ENCODE results near the gene CASTOR1. TPM values are rescaled to one million over a fixed set of nuclear protein-coding genes. Genes with fewer than 3 reads are reported as not detected.

The CASTOR1 gene
- total RNA-seq, 1 experiment from 2014 or later = 2.0 TPM

GRCh38 chr22:30299322-30299721 lies 10.0 kb upstream of the CASTOR1 start:
- DNase-seq (ENCODE audit: low spot score) = no peak

DNA sequence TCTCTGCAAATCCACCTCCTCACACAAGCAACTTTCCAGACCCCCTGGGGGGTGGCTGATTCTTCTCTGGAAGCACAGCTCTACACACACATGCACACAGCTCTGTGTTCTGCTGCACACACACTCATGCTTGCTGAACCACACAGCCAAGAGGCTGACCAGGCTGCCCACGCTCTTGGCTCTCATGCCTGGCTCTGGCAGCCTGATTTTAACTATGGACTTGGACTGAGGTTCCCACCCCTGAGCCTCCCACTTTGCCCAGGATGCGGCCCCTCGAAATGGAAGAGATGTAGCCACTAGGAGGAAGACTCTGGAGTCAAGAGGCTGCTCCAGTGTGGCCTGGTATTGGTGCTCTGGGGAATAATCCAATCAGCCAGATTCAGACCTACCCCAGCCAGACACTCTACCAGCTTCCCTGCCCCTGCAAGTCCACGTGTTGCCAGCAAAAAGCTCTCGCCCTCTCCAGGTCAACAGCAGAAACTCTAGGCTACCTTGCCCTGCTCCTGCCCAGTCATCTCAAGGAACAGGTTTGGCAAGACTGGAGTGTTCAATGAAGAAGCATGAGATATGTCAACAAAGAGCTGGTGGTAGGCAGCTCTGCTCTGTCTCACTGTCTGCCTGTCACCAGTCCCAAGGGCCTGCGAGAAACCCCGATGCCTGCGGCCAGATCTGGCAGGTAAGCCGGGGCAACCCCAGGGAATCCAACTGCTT lies 8.8 kb upstream of the CASTOR1 start:
- DNase-seq (ENCODE audit: low spot score) = peak; percentile 85

GRCh38 chr22:30297276-30297990 lies 8.1 kb upstream of the CASTOR1 start:
- DNase-seq (ENCODE audit: low spot score) = no peak

DNA sequence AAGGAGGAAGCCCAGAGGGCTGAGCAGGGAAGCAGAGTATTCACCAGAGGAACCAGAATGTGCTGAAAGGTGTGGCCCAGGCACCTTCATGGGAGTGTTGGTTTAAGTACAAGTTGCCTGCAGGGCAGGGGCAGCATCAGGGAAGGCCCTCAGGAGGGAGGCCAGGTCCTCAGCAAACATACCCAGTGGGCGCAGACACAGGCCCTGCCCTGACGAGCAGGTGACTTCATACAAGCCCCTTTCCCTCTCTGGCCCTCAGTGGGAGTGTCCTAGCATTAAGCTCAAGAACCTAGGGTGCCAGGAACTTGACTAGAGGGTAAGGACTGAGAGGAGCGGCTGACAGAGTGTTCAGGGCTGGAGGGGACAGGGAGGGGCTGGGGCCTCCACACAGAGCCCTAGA lies 7.5 kb upstream of the CASTOR1 start:
- no peak for DNase-seq (ENCODE audit: low spot score)

DNA sequence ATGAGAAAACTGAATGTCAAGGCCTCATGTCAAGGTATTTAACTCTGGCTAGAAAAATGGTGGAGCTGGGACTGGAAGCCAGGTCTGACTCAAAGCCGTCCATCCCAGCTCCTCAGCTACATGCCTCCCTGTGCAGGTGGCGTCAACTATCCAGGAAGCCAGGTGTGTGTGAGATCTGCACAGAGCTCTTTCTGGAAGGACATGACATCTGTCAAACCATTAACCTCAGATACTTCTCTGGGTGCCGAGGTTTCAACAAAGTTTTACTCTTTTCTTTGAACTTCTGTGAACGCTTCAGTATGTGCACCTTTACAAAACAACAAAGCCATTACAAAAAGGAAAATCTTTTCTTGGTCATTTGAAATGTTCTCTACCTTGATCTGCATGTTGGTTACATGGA lies 7.0 kb upstream of the CASTOR1 start:
- DNase-seq (ENCODE audit: low spot score) = no peak

DNA sequence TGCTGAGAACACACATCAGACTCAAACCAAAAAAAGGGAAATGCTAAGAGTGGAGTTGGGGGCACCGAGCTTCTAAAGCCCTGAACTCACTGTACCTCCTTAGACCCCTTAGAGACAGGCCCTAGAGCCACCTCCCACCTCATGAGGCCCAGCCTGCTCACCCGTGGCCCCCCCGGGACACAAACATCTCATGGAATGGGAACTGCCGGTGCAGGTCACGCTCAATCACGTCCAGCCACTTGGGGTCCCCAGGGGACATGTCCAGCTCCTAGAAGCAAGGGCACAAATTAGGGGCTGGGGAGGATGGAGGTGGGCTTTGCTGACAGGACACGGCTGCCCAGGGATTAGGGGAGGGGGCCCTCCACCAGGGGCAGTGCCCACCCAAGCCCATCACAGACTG lies 6.3 kb upstream of the CASTOR1 start:
- no peak for DNase-seq (ENCODE audit: low spot score)

- no peak for DNase-seq (ENCODE audit: low spot score)
These were observed 5.5 kb upstream of the CASTOR1 start for GRCh38 chr22:30294830-30295229.

GRCh38 chr22:30294066-30294465 lies 4.8 kb upstream of the CASTOR1 start:
- no peak for DNase-seq (ENCODE audit: low spot score)

DNA sequence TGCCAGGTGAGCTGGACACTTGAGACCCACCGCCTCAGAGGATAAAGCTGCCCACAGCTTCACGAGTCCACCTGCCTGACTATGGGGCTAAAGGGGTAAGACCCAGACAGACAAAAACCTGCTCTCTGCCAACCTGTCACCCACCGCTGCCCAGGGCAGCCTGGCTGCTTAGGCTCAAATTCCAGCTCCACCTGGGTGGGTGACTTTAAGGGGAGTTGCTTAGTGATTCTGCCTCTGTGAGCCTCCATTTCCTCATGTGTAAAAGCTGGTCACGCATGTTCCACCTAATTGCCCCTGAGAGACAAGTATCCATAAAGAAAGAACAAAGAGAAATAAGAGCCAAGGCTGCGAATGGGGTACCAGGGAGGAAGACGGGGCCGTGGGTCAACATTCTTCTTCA lies 3.7 kb upstream of the CASTOR1 start:
- no peak for DNase-seq (ENCODE audit: low spot score)

GRCh38 chr22:30292069-30292970 lies 3.0 kb upstream of the CASTOR1 start:
- DNase-seq (ENCODE audit: low spot score) = no peak

DNA sequence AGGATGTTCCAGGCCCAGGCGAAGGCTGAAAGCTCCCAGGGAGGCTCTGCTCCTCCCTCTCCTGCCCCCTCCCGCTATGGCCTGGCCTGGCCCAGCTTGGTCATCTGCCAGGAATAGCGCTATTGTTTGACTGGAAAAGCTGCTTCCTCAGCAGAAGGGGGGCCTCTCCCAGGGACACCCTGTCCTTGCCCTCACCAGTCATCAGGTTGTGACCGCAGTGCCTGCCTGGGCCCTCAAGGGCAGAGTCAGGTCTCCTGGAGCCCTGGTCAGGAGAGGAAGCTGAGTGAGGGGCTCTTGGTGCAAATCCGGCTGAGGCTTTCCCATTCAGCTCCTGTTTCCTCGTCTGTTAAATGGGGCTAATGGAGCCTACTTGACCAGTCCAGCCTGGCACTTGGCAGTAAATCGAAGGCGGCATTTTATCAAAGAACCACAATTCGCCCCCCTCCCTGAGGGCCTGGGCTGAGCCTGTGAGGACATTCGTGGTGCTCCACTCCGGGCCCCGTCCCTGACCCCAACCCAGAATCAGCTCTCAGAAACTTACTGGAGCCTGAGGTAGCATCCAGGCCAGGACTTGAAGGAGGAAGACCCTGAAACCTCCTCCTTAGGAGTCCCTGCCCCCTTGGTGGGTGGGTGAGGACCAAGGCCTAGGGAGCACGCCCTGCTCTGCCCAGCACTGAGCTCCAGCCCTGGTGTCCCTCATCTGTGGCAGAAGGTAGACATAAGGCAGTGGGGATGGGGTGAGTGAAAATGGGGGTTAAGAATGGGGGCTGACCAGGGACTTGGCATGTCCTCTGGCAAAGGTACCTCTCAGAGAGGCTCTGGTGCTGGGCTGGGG lies 2.0 kb upstream of the CASTOR1 start:
- DNase-seq (ENCODE audit: low spot score) = peak; percentile 74

DNA sequence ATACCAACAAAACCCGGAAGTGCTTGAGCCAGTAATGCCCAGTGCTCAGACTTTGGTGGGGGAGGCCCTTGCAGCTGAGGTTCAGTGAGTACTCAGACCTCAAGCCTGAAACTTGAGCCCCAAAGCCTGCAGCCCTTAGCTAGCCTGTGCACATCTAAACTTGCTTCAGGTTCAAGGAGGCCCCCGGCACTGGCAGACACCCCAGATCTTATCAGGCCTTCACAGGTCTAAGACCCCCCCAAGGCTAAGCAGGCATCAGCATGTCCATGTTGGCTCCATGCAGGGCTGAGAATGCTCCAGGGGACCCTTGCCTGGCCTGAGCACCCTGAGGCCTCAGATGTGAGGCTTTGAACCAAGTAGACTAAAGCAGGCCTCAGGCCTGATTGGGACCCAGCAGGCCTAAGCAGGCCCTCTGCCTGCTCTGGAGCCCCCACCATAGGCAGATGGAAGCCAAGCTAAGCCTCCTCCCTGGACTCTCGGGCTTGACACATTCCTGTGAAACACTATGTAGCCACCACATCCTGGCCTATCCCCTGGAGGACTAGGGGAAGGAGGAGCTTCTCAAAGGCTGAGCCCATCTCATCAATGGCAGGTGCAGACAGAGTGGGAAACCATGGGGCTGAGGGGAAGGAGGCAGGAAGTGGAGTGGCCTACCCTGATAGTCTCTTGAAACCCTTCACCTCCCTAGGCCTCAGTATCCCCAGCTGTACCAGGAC lies 1.2 kb upstream of the CASTOR1 start:
- peak; percentile 62 for DNase-seq (ENCODE audit: low spot score)

DNA sequence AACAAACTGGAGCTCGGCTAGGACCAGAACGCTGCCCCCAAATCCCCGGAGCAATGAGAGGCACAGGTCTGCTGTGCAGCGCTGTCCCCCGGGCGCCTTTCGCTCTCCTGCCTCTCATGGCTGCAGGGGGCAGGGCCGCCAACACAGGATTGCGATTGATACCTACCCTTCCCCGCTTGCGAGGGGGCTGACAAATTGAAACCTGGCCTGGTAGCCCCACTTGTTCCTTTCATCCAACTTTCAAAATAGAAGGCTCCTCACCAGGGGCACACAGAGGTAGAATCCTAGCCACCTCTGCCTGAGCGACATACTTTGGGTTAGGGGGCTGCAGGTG lies 642 bp upstream of the CASTOR1 start:
- DNase-seq (ENCODE audit: low spot score) = no peak

- DNase-seq (ENCODE audit: low spot score) = no peak
These were observed 725 bp downstream of the CASTOR1 start for GRCh38 chr22:30288419-30289140.

GRCh38 chr22:30287648-30288418 lies 1.5 kb downstream of the CASTOR1 start:
- DNase-seq (ENCODE audit: low spot score) = peak; percentile 80

DNA sequence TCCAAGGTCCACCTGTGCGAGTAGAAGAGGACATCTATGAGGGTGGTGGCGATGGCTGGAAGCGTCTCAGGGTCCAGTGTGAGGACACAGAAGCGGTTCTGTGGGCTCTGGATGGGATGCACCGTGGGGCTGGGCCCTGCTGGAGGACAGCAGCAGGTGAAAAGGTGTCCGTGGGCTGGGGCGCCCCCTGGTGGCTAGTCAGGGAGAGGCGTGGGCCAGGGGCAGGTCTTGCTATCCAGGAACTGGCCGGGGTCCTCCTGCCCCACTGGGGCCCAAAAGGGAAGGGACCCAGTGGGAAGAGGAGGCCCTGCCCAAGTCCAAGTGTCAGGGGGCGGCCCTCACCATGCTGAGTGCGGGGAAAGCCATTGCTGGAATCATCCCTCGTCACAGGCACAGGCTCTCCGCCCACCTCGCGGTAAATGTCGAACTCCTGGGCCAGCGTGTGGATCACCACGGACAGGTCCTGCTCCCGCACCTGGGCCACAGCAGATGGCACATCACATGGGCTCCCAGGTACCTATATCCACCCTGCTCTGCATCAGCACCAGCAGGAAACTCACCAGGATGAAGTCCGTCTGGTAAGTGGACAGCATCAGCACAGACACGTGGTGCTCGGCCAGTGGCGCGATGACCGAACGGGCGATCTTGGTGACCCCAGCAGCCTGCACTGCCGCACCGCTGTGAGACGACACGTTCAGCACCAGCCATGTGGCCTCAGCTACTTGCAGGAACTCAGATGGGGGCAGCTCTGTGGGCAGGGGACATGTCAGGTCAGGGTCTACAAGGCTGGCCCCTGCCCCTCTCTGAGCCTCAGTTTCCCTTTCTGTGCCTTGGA lies 2.3 kb downstream of the CASTOR1 start:
- peak; percentile 69 for DNase-seq (ENCODE audit: low spot score)

- no peak for DNase-seq (ENCODE audit: low spot score)
These were observed 3.0 kb downstream of the CASTOR1 start for GRCh38 chr22:30286331-30286730.

DNA sequence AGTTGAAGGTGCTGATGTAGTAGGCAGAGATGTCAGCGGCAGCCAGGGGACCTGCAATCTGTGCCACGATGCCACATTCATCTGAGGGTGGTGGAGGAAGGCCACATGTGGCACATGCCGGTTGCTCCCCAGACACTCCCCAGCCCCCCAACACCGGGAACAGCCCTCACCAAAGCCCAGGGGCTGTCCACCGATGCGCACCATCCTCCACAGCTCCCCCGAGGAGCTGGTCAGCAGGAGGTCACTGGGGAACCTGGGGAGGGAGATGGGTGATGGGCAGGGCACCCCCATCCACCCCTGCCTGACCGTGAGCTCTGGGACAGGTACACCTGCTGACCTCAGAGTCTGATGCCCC lies 3.5 kb downstream of the CASTOR1 start:
- no peak for DNase-seq (ENCODE audit: low spot score)

Data from HT-29 (cell line).